HK-2 (cell line): ENCODE results near the gene BNIP5.
"Not testable (repeated sequence)": the region's sequence is repeated elsewhere in the genome, so short reads cannot be mapped to it uniquely, and the experiment has no call there.

Experiments used
- DNase-seq: peaks from one replicate; pipeline ENCODE4 v3.0.0-alpha.2; 2018; ENCODE audit not compliant: unreplicated experiment

Gene BNIP5

DNA sequence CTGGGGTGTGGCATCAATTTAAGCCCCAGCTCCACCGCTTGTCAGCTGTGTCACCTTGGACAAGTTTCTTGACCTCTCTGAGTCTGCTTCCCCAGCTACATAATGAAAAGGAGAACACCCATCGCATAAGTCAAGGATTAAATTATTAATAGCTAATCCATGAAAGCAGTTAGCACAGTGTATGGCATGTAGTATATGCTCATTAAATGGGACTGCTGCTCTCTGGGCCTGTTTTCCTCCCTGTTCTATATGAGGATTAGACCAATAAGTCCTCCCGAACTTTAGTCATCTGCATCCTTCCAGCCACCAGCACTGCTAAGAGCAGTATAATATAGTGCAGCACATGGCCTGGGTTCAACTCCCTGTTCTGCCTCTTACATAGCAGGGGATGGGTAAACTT is 31.1 kb upstream of the BNIP5 start:
- DNase-seq = no peak

DNA sequence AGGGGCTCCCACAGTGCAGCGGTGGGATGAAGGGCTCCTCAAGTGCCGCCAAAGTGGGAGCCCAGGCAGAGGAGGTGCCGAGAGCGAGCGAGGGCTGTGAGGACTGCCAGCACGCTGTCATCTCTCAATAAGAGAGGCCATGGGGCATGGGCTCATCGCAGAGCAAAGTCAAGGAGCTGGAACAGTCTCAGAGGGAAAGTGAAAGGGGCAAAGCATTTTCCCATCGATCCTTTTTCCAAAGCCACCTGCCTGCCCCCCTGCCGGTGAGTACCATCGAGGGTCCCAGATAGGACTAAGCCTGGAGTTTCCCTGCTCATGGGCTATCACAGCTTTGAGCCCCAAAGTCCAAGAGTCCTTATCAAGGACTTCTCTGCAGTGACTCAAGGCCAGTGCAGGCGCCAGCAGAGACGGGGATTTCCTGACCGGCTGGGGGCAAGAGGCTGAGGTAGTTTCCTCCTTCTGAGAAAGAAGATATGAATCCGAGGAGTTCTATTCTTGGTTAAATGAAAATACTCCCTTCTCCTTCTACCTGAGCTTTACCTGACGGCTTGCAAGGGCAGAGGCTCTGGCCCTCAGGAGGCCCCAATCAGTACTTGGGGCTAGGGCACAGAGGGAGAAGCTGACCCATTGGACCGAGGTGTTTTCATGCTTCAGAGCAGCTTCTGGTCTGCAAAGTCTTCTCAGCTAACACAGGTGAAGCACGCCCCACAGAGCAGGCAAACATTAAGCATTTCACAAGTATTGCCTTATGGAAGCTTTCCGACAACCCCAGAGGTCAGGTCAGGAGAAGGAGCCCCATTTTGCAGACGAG is 28.2 kb upstream of the BNIP5 start:
- DNase-seq = peak; percentile 57

DNA sequence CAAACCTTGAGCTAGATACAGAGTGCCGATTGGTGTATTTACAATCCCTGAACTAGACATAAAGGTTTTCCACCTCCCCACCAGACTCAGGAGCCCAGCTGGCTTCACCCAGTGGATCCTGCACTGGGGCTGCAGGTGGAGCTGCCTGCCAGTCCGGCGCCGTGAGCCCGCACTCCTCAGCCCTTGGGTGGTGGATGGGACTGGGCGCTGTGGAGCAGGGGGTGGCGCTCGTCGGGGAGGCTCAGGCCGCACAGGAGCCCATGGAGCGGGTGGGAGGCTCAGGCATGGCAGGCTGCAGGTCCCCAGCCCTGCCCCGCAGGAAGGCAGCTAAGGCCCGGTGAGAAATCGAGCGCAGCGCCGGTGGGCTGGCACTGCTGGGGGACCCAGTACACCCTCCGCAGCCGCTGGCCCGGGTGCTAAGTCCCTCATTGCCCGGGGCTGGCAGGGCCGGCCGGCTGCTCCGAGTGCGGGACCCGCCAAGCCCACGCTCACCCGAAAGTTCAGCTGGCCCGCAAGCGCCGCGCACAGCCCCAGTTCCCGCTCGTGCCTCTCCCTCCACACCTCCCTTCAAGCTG is 27.5 kb upstream of the BNIP5 start:
- not testable (repeated sequence) for DNase-seq

DNA sequence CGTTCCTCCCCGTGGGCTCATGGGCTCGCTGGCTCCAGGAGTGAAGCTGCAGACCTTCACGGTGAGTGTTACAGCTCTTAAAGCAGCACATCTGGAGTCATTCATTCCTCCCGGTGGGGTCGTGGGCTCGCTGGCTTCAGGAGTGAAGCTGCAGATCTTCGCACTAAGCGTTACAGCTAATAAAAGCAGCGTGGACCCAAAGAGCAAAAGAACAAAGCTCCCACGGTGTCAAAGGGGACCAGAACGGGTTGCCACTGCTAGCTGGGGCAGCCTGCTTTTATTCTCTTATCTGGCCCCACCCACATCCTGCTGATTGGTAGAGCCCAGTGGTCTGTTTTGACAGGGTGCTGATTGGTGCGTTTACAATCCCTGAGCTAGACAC is 26.7 kb upstream of the BNIP5 start:
- not testable (repeated sequence) for DNase-seq

DNA sequence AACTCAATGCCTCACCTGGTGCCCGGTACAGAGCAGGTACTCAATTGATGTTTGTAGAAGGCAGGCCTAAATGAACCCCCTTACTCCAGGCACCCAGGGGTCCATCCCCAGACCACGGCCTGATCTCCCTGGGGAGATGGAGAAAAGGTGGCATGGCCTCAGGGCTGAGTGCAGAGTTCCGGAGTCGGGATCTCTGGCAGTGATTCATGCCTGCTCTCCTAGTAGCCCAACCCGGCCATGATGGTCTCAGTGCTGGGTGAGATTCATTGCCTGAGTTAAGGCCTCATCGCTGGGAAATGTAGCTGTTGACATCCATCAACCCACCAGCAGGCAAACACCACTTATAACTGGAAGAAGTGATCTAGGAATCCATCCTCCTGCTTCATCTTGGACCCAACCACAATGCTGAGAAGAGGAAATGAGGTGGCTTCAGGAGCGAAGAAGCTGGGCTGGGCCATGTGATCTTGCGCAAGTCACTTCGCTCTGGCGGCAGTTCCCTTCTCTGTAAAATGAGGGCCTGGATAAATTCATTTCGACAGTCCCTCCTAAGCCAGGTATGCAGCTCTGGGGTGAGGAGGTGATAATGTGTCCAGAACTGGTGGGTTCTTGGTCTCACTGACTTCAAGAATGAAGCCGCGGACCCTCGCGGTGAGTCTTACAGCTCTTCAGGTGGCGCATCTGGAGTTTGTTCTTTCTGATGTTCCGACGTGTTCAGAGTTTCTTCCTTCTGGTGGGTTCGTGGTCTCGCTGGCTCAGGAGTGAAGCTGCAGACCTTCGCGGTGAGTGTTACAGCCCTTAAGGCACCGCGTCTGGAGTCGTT is 26.1 kb upstream of the BNIP5 start:
- DNase-seq = no peak

DNA sequence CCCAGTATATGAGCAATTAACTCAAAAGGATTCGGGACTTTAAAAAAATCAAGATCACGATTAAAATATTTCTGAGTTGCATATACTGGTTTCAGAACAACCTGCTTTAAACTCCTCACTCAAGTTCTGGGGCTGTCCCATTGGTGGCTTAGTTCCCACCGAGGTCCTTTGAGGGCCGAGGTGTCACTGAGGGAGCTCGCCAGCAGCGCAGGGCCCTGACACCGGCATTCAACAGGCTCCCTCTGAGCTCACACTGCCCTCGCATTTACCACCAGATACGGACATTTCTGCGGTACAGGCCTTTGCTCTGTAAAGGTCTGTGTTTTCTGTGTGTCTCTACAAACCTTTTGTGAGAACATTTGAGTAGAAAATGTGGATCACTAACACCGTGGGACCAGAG is 24.4 kb upstream of the BNIP5 start:
- no peak for DNase-seq

DNA sequence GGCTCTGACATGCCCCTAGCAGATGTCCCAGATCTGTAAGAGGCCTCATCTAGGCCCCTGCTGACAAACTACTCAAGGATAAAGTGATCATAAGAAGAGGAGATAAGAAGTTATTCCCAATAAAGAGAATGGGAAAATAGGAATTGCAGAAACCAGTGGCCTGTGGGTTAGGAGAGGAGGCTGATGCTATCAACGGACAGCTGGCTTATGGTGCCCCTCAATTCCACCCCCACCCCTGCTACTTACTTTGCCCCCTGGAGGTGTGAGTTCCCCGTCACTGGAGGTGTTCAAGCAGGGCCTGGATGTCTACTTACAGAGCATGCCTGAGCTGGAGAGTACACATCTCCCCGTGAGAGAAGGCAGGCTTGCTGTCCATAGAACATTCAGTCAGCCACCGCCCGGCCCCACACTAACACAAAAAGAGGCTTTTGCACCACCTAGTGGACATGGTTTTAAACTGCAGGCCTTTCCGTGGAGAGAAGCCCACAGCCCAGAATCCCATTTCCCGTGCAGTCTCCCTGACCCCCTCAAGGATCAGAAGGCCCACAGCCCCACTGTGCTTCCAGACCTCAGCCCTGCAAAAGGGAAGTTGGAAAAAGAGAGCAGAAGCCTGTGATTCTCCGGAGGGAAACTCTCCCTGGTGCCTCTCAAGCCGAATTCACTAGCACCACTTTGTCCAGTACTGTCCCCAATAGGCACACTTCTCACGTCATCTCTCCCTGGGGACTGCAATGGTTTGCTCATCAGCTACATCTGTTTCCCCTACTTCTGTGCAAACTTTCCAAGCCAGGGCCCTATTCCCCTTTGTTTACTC is 23.8 kb upstream of the BNIP5 start:
- DNase-seq = peak; percentile 76

DNA sequence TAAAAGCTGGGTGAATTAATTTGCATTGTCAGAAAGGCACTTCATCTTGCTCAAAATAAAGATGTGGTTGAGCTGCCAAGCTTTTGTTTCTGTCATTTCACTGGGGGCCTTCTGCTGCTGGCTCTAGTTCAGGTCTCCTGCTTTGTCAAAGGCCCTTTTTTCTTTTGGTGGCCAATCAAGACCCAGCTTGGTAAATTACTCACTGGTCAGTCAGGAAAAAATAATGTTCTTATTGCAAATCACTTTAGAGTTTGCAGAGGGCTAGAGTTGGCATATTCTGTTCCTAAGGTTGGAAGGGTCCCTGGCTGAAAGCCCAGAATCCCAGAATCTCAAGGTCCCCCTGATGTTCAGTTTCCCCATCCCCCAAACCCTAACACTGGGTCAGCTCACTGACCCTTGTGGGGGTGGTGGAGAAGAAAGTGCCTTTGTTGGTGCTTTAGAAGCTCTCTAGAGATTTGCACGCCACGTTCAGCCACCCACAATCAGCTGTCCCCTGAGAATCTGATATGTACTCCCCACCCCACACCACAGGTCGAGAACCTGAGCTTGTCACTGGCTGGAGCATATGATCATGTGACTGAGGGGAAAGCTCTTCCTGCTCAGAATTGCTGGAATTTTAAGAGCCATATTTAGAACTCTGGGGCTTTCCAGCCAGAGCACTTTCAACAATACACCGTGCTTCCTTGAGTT is 21.7 kb upstream of the BNIP5 start:
- no peak for DNase-seq

DNA sequence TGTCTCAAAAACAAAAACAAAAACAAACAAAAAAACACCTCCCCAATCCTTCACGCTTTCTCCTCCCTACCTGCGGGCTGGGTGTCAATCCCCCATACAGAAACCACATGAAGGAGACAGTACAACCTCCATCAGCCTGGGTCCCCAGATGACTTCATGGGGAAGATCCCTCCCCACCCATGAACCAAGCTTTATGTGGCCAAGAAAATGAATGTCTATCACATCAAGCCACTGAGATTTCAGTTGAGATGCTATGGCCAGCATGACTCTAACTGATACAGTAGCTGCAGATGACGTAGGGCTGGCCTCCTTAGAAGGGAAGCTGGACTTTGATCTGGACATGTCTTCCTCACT is 21.2 kb upstream of the BNIP5 start:
- DNase-seq = no peak

DNA sequence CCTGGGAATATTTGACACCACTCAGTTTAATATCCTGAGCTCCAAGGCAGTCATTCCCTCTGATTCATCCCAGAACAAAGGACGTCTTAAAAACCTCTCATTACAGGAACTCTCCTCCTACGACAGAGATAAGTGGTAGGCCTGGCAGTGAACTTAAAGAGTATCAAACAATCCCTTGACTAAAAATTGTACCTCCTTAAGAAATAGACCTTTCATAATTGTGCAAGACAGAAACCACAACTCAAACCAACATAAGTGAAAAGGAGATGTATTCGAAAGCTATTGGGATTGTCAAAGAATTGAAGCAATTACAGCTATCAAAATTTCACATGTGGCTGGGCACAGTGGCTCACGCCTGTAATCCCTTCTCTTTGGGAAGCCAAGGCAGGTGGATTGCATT is 19.1 kb upstream of the BNIP5 start:
- DNase-seq = no peak

DNA sequence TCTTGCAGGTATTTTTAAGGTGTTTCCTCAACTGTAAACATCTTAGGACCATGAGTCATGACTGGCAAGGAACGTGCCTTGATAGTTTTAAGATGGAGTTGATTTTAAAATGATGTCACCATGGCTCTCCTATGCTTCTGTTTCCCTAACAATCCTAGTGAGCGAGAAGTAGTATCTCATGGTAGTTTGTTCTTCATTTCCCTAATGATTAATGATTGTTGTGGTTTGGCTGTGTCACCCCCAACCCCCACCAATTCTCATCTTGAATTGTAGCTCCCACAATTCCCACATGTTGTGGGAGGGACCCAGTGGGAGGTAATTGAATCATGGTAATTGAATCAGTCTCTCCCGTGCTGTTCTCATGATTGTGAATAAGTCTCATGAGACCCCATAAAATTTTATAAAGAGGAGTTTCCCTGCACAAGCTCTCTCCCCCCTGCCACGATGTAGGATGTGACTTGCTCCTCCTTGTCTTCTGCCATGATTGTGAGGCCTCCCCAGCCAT is 16.8 kb upstream of the BNIP5 start:
- DNase-seq = no peak

DNA sequence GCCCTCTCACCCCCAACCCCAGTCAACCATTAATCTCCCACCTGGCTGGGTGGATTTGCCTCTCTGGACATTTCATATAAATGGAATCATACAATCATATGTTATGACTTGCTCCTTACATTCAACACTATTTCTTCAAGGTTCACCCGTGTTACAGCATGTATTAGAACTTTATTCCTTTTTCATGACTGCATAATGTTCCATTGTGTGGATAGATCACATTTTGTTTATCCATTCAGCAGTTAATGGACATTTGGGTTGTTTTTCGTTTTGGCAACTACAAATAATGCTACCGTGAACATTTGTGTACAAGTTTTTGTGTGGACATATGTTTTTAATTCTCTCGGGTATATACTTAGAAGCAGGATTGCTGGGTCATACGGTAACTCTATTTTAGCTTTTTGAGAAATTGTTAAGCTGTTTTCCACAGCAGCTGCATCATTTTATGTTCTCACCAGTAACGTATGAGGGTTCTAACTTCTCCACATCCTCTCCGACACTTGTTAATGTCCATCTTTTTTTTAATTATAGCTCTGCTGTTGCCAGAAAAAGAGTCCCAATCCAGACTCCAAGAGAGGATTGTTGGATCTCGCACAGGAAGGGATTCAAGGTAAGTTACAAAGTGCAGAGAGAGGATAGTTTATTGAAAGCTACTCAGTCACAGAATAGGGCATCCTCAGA is 15.9 kb upstream of the BNIP5 start:
- no peak for DNase-seq

DNA sequence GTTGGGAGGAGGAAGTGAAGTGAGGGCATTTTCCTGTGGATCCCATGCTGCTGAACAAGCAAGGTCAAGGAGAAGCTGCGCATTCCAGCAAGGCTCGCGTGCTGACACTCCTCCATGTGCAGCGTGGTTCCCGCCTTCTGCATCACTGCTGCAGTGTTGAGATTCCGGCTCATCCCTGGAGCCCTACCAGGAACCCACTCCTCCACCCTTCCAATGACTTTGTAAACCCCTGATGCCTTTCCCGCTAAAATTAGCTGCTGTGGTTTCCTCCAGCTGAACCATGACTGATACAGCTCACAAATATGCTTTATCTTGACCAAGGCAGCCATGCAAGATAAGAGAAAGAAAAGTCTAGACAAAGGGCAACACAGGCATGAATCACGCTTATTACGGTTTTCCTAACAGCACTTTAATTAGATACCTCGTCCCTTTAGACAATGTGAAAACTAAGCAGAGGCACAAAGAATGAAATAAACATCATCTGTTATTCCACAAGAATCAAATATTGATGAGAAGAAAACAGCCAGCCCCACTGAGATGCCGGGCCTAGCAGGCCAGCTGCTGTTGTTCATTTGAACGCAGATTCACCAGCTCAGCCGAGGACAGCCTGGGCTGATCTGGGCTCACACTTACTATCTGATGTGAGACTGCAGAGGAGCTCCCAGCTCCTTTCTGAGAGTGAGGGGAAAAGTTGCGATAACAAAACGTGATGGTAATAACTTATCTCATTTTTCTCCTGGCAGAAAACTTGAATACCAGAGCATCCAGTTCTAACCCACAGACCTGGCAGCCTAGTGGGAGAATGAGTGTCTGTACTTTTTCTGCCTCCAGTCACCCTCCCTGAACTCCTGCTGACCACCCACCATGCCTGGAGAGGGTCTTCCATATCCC is 14.2 kb upstream of the BNIP5 start:
- peak; percentile 35 for DNase-seq

DNA sequence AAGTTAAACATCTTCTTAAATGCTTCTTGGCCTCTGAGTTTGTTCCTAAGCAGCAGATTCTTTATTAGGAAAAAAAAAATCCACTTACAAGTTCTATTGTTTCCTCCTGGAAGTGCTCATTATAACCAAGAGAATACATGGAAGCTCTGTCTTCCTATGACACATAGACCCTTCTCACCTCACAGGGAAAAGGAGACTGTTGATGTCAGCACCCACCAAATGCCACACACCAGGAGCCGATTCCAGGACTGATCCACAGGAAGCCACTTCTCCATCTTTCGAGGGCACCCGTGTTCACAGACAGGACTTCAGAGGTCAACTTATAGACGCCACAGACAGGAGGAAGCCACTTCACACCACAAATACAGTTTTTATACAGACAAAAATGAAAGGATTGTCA is 13.4 kb upstream of the BNIP5 start:
- DNase-seq = no peak

DNA sequence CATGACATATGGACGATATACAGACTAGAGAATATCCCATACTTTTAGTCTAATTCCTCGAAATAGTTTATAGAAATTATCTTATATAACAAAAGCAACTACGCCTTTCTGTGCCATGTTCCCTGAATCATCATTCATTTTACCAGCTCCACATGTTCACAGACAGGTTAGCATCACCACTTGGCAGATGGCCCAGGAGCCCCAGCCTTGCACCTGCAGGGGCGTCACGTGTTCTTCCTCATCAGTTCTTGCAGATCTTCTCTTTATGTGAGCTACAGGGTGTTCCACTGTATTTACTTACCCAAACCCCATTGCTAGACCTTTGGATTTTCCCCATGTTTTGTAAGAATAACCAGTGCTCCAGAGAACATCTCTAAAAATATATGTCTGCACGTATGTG is 12.6 kb upstream of the BNIP5 start:
- no peak for DNase-seq

DNA sequence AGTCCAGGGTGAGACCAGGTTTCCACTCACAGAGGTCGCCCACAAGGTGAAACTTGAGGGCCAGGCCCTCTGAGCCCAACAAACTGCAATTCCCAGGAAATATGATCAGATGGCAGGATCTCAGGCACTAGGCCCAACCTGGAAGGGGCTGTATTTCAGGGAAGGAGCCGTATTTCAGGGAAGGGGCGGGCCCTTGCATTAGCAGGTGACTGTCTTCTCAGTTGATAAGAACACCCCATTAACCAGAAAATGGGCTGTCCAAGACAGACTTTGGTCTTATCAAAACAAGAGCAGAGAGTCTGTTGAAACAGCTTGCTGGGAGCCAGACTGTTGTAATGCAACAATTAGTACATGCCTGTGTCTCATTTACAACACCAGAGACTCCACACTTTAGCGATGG is 10.9 kb upstream of the BNIP5 start:
- no peak for DNase-seq

DNA sequence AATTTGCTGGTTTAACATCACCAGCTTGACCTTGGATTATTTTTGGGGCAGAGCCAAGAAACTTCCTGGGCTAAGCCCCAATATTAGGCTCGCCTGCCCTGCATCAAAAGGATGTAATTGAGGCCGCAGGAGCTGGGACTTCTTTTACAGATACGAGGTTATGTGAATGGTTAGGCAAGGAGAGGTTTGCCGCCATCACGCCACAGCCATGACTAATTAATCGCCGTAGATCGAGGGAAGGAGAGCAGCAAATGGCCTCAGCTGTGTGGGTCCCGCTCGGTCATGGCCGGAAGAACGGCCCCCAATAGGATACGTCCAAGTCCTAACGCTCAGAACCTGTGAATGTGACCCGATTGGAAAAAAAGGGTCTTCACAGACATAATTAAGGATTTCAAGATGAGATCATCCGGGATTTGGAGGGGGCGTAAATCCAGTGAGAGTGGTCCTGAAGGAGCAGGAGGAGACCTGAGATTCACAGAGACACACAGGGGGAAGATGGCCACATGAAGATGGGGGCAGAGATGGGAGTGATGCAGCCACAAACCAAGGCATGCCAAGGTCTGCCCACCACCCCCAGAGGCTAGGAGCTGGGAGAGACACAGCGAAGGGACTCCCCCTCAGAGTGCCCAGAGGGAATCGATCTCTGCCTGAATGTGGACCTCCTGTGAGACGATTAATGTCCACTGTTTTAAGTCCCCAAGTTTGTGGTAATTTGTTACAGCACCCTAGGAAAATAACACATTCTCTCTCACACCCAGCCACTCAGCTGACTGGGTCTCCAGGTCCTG is 10.0 kb upstream of the BNIP5 start:
- no peak for DNase-seq

DNA sequence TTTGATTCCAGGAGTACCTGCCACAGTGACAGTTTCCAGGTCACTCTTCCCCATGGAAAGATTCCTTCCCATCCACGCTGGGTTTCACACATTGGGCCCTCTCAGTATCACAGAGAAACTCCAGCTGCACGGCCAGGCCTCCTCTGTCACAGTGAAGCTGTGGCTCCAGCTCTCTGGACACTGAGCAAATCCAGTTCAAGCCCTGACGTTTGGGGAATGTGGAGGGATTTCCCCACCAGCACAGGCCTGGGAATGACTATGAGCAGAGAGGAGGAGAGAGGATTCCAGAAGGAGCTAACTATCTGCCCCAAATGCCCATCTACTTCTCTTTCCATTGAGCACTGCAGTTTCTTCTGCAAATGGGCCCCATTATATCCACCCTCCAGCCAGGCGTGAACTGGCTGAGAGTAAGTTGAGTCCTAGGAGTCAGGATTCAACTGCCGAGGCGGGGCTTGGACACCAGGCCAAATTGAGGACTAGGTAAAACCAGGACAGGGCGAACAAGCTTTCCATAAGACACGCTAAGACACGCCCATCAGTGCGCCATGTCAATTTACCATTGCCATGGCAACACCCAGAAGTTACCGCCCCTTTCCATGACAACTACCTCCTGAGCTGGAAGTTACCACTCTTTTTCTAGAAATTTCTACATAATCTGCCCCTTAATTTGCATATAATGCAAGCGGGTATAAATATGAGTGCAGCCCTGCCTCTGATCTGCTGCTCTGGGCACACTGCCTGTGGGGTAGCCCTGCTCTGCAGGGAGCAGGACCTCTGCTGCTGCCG is 9.2 kb upstream of the BNIP5 start:
- DNase-seq = no peak
